IgD-negative memory B cell (primary cell): ENCODE measurements around the gene NCKAP1. TPM values are rescaled to one million over a fixed set of nuclear protein-coding genes. Genes with fewer than 3 reads are reported as not detected.

Source experiments
- H3K27ac Mint-ChIP-seq, 3 donors: one replicate each; pipeline ENCODE4 v1.8.0; 2020 to 2022; ENCODE audit warnings: mild to moderate bottlenecking in 3 of 3, mixed read lengths in 3 of 3, moderate library complexity in 1 of 3
- H3K27me3 Mint-ChIP-seq: one replicate; pipeline ENCODE4 v1.8.0; 2021; ENCODE audit warnings: mixed read lengths
- H3K36me3 Mint-ChIP-seq: one replicate; pipeline ENCODE4 v1.8.0; 2020; ENCODE audit warnings: mild to moderate bottlenecking, mixed read lengths
- H3K4me1 Mint-ChIP-seq, 3 donors: one replicate each; pipeline ENCODE4 v1.8.0; 2020 to 2022; ENCODE audit warnings: mixed read lengths in 3 of 3, mild to moderate bottlenecking in 1 of 3
- H3K4me3 Mint-ChIP-seq, 4 donors: one replicate each; pipeline ENCODE4 v1.8.0; 2020 to 2022; ENCODE audit warnings: mild to moderate bottlenecking in 4 of 4, mixed read lengths in 4 of 4, moderate library complexity in 3 of 4
- H3K9me3 Mint-ChIP-seq, 3 donors: one replicate each; pipeline ENCODE4 v1.8.0; 2020 to 2021; ENCODE audit warnings: mixed read lengths in 3 of 3, mild to moderate bottlenecking in 1 of 3
- polyA plus RNA-seq: library from polyadenylated mRNA; unstranded; fragments of 300-500 nt; fragmentation: Illumina TruSeq; gene quantifications from one replicate; pipeline ENCODE4 v1.2.3, GENCODE V29; 2021

NCKAP1 gene
- polyA plus RNA-seq, 1 donor from 2014 or later, result 0.03 TPM

- Mint-ChIP-seq H3K4me1 (peaks cover 0 to 2% (median 0%) of the 10 kb centered on the region in 3 donors), H3K27me3 (no peaks in the 10 kb centered on the region), H3K36me3 (peaks cover 2% of the 10 kb centered on the region), H3K9me3 (no peaks in the 10 kb centered on the region), H3K27ac (no peak overlapping the region), H3K4me3 (no peak overlapping the region)
Measured at GRCh38 chr2:182921234-182921633, 117.0 kb downstream of the NCKAP1 start.

DNA sequence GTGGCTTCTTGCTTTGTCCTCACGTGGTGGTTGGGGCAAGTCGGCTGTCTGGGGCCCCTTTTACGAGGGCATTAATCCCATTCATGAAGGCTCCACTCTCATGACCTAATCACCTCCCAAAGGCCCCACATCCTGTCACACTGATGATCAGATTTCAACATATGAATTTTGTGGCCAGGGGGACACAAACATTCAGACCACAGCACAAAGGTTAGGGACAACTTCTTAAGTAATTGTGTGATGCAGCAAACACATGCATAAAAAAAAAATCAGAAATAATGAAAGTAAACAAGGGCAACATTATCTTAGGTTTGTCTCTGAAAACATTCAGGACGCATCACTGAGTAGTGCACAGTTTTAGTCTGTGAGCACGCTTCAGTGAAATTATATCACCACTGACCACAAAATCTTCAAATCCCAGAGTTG lies 117.6 kb downstream of the NCKAP1 start:
- H3K36me3 Mint-ChIP-seq, result peaks cover 2% of the 10 kb centered on the region
- H3K4me3 Mint-ChIP-seq, result no peak overlapping the region
- H3K27ac Mint-ChIP-seq, result no peak overlapping the region
- H3K9me3 Mint-ChIP-seq, result no peaks in the 10 kb centered on the region
- H3K4me1 Mint-ChIP-seq, result peaks cover 0 to 2% (median 0%) of the 10 kb centered on the region in 3 donors
- no peaks in the 10 kb centered on the region for H3K27me3 Mint-ChIP-seq

DNA sequence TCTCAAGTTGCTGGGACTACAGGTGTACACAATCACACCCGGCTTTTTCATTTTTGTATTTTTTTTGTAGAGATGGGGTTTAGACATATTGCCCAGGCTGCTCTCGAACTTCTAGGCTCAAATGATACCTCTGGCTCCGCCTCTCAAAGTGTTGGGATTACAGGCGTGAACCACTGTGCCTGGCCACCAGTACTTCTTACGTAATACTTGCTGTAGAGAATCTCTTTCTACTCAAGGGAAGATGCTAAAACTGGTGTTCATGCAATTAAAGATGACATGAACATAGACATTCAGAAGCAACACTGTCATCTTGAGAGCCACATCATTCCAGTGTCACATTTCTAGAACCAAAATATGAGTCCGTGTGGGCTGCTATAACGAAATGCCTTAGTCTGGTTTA lies 118.2 kb downstream of the NCKAP1 start:
- no peaks in the 10 kb centered on the region for H3K9me3 Mint-ChIP-seq
- no peaks in the 10 kb centered on the region for H3K27me3 Mint-ChIP-seq
- peaks cover 2% of the 10 kb centered on the region for H3K36me3 Mint-ChIP-seq
- no peak overlapping the region for H3K27ac Mint-ChIP-seq
- peaks cover 0 to 3% (median 0%) of the 10 kb centered on the region in 3 donors for H3K4me1 Mint-ChIP-seq
- no peak overlapping the region for H3K4me3 Mint-ChIP-seq

GRCh38 chr2:182918961-182919652 lies 119.2 kb downstream of the NCKAP1 start:
- Mint-ChIP-seq H3K27me3 (no peaks in the 10 kb centered on the region), H3K9me3 (no peaks in the 10 kb centered on the region), H3K36me3 (peaks cover 2% of the 10 kb centered on the region), H3K27ac (no peak overlapping the region), H3K4me1 (peaks cover 0 to 3% (median 0%) of the 10 kb centered on the region in 3 donors), H3K4me3 (no peak overlapping the region)

GRCh38 chr2:182917924-182918323 lies 120.3 kb downstream of the NCKAP1 start:
- H3K36me3 Mint-ChIP-seq, result peaks cover 2% of the 10 kb centered on the region
- no peak overlapping the region for H3K4me3 Mint-ChIP-seq
- H3K4me1 Mint-ChIP-seq, result peaks cover 0 to 3% (median 0%) of the 10 kb centered on the region in 3 donors
- H3K27me3 Mint-ChIP-seq, result no peaks in the 10 kb centered on the region
- no peaks in the 10 kb centered on the region for H3K9me3 Mint-ChIP-seq
- peak overlapping the region in 1 of 3 donors; percentile 26 for H3K27ac Mint-ChIP-seq

DNA sequence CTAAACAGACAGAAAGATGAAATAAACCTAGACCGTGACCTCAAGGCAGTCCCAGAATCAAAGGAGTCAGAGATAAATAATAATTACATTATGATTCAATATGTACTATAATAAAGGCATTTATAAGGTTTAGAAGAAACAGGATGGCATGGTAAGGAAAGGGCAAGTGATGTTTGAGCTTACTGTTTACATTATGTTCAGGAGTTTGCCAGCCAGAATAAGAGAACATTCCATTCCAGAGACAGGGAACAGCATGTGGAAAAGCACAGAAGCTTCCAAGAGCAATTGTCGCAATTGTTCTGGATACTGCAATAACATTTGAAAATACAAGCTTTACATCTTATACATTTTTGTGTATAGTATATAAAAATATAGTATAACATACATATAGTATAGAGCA lies 121.8 kb downstream of the NCKAP1 start:
- H3K36me3 Mint-ChIP-seq, result peaks cover 2% of the 10 kb centered on the region
- H3K4me1 Mint-ChIP-seq, result peaks cover 0 to 3% (median 0%) of the 10 kb centered on the region in 3 donors
- peak overlapping the region in 1 of 3 donors; percentile 42 for H3K27ac Mint-ChIP-seq
- H3K27me3 Mint-ChIP-seq, result no peaks in the 10 kb centered on the region
- no peaks in the 10 kb centered on the region for H3K9me3 Mint-ChIP-seq
- no peak overlapping the region for H3K4me3 Mint-ChIP-seq

GRCh38 chr2:182915369-182916326 lies 122.6 kb downstream of the NCKAP1 start:
- Mint-ChIP-seq H3K4me3 (no peak overlapping the region), H3K27me3 (peaks cover 2% of the 10 kb centered on the region), H3K9me3 (no peaks in the 10 kb centered on the region), H3K4me1 (peaks cover 0 to 2% (median 0%) of the 10 kb centered on the region in 3 donors), H3K27ac (peak overlapping the region in 1 of 3 donors; percentile 42), H3K36me3 (peaks cover 2% of the 10 kb centered on the region)

DNA sequence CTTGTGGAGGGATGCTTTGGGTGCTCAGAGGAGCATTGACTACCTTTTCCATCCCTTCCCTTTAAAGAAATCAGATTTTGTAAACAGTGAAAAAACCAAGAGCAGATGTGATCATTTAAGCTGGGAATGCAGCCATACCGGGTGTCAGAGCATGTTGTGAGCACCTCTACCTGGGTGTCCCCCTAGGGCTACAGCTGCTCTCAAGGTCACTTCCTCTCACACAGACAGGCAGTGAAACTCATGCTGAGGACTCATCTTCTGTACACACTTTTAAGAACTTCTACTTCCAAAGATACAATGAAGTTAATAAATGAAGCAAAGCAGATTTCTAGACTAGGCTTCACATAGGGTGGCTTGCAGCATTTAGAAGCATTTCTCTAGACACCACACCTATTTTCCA lies 123.4 kb downstream of the NCKAP1 start:
- no peaks in the 10 kb centered on the region for H3K9me3 Mint-ChIP-seq
- H3K36me3 Mint-ChIP-seq, result no peaks in the 10 kb centered on the region
- H3K27me3 Mint-ChIP-seq, result peaks cover 2% of the 10 kb centered on the region
- no peak overlapping the region for H3K4me3 Mint-ChIP-seq
- H3K27ac Mint-ChIP-seq, result no peak overlapping the region
- H3K4me1 Mint-ChIP-seq, result peaks cover 0 to 1% (median 0%) of the 10 kb centered on the region in 3 donors

DNA sequence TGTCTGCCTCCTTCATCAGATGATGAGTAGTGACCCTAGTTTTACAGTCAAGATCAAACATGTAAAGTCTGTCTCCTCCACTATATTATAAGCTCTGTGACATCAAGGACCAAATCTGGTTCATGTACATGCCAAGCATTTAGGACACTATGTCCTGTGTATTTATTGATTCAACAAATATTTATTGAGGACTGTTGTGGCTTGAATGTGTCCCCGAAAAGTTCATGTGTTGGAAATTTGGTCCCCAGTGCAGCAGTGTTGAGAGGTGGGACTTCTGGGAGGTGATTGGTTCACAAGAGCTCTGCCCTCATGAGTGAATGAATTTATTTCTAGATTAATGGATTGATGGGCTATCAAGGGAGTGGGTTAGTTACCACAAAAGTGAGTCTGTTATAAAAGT lies 125.2 kb downstream of the NCKAP1 start:
- Mint-ChIP-seq H3K27ac (no peak overlapping the region), H3K4me1 (peaks cover 0 to 1% (median 0%) of the 10 kb centered on the region in 3 donors), H3K9me3 (no peaks in the 10 kb centered on the region), H3K36me3 (no peaks in the 10 kb centered on the region), H3K4me3 (no peak overlapping the region), H3K27me3 (peaks cover 2% of the 10 kb centered on the region)

GRCh38 chr2:182912518-182912915 lies 125.7 kb downstream of the NCKAP1 start:
- Mint-ChIP-seq H3K9me3 (no peaks in the 10 kb centered on the region), H3K27me3 (peaks cover 2% of the 10 kb centered on the region), H3K4me1 (peaks cover 0 to 1% (median 0%) of the 10 kb centered on the region in 3 donors), H3K36me3 (no peaks in the 10 kb centered on the region), H3K27ac (no peak overlapping the region), H3K4me3 (no peak overlapping the region)

DNA sequence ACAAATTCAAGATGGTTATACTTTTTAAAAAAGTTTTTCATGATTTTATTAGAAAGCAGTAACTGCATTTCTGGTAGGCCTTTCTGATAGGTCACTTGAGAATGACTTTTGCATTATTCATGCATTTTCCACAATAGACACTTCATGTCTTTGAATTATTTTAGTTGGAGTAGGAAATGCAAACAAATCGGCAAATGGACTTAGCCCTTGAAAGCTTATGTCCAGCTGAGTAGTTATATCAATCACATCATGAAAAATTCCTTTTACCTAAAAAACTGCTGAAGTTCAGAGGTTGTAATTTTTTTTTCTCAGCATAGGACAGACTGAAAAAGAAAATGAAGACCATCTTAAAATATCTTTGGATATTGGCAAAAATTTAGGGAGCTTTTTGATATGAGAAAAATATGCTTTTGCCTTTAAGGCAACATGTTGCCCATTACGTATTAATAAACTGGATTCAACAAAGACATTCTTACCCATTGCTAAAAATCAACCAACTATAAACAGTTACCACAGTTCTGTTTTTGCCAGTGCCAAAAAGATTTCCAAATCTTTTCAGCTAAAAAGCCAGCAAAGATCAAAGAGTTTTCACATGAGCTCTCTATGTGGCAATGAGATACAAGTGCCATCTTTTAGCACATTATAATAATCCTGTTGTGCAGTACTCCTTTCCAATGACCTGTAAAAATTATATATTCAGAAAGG lies 126.3 kb downstream of the NCKAP1 start:
- H3K36me3 Mint-ChIP-seq, result no peaks in the 10 kb centered on the region
- H3K4me3 Mint-ChIP-seq, result no peak overlapping the region
- H3K27ac Mint-ChIP-seq, result no peak overlapping the region
- no peaks in the 10 kb centered on the region for H3K9me3 Mint-ChIP-seq
- peaks cover 4% of the 10 kb centered on the region for H3K27me3 Mint-ChIP-seq
- peaks cover 0 to 1% (median 0%) of the 10 kb centered on the region in 3 donors for H3K4me1 Mint-ChIP-seq

DNA sequence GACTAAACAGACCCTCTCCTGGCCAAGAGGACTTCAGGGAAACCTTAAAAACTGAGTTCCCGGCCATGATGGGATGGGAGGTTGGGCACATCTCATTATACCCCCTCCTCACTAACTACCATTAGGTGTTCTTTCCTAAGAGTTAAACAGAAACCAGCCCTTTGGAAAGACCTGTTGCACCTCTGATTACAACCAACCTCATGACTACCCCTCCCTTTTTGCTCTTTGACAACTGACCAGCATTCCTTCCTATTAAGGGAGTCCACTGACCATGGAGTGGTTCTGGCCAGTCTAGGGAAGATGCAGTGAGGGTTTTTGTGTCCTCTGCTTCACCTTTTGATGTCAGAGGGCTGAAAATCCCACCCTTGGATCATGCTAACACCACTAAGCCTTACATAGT lies 127.3 kb downstream of the NCKAP1 start:
- H3K4me1 Mint-ChIP-seq, result peaks cover 0 to 1% (median 0%) of the 10 kb centered on the region in 3 donors
- no peak overlapping the region for H3K4me3 Mint-ChIP-seq
- H3K27me3 Mint-ChIP-seq, result peaks cover 4% of the 10 kb centered on the region

GRCh38 chr2:182907081-182907830 lies 131.0 kb downstream of the NCKAP1 start:
- Mint-ChIP-seq H3K27ac (no peak overlapping the region), H3K9me3 (no peaks in the 10 kb centered on the region), H3K4me3 (no peak overlapping the region), H3K27me3 (peaks cover 4% of the 10 kb centered on the region), H3K4me1 (no peaks in the 10 kb centered on the region), H3K36me3 (no peaks in the 10 kb centered on the region)

More for the DNA sequence above, 127.3 kb downstream of the NCKAP1 start:
- H3K36me3 Mint-ChIP-seq, result no peaks in the 10 kb centered on the region
- no peaks in the 10 kb centered on the region for H3K9me3 Mint-ChIP-seq
- no peak overlapping the region for H3K27ac Mint-ChIP-seq

DNA sequence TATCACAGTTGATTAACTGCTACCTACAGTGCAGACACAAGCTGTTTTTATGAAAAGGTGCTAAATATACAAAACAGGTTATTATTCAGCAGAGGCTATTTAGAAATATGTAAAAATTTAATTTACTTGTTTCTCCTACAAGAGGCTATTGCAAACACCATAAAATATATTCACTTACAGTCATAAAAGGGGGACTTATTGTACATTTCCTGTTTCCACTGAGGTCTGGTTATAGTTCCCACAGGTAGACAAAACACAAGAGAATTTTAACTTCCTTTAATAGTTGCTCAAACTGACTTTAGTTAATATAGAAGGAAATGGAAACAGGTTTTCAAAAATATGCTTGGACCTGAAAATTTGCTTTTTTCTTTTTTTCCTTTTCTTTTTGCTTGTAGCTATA lies 131.8 kb downstream of the NCKAP1 start:
- Mint-ChIP-seq H3K27me3 (peaks cover 4% of the 10 kb centered on the region), H3K9me3 (no peaks in the 10 kb centered on the region), H3K4me1 (no peaks in the 10 kb centered on the region), H3K4me3 (no peak overlapping the region), H3K36me3 (no peaks in the 10 kb centered on the region), H3K27ac (no peak overlapping the region)
